Activated naive CD4-positive, alpha-beta T cell treated with anti-CD3 and anti-CD28 coated beads, Interleukin-2, amount 50 U/mL, for 16 hours (primary cell): ENCODE data around the gene OR51E1.
A peak's percentile ranks its signal among the peaks of the same experiment; 100 is the strongest.

ENCODE experiments used
- DNase-seq: peaks from one replicate; pipeline ENCODE4 v3.0.0-alpha.2; 2020

OR51E1 gene, protein sequence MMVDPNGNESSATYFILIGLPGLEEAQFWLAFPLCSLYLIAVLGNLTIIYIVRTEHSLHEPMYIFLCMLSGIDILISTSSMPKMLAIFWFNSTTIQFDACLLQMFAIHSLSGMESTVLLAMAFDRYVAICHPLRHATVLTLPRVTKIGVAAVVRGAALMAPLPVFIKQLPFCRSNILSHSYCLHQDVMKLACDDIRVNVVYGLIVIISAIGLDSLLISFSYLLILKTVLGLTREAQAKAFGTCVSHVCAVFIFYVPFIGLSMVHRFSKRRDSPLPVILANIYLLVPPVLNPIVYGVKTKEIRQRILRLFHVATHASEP

DNA sequence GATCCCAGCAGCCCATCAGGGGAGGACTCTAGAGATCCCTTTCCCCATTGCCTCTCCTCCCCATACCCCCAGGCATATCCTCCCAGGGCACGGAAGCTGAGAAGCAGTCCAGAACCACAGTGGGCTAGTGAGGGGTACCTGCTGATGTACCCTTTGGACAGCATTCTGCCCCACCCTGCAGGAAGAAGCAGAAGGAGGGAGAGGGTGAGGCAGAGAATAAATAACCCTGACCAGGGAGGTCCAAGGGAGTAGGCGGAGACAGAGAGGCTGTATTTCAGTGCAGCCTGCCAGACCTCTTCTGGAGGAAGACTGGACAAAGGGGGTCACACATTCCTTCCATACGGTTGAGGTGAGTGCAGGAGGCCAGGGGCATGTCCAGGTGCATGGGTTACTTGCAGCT, at the start of gene OR51E1:
TSS of gene OR51E1 (plus strand) at position 301 of the 400 bp plus-strand sequence. CDS start 8,545 bp downstream, outside the sequence.
- no peak for DNase-seq

DNA sequence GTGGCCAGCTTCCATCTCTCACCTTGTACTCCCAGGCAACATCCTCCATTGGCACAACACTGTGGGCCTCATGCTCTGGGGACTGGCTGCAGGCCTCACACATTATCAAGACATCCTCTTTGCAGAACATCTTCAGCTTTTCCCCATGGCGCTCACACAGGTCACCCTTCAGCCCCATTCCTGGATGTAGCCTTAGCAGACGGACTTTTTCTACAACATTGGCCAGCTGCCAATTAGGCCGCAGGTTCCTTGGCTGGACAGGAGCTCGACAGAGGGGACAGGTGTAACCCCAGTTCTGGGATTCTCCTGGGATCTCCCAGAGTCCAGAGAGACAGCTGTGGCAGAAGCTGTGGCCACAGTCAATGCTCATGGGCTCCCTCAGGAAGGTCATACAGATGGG, 38.7 kb upstream of the OR51E1 start:
- DNase-seq, result no peak

DNA sequence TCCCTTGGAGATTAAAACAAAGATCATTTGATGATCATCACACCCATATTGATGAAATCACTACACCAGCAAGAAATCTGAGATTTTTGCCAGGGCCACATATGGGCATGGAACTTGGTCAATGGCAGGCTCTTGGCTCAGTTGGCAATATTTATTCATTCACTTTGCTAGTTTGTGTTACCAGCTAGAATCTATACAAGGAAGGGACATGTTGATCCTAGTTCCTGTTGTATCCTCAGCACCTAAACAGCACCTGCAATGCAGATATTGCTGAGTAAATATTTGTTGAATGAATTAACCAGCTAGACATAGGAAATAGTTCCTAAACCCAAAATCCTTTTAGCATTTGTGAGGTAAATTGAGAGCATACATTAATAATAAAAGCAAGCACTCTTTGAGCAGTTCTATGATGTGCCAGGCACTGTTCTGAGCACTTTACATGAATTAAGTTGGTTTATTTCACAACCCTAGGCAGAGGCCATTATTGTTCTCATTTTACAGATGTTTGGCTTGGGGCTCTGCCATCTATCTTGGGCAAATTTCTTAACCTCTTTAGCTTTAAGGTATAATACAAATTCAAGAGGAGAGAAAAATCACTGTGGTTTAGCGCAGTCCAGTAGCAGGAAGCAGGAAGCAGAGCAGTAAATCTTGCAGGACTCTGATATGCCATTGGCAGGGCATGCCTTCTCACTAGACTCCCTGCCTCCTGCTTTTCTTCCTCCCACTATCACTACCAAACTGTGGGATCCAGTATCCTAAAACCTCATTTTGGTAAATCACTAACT, 37.4 kb upstream of the OR51E1 start:
- DNase-seq, result no peak

DNA sequence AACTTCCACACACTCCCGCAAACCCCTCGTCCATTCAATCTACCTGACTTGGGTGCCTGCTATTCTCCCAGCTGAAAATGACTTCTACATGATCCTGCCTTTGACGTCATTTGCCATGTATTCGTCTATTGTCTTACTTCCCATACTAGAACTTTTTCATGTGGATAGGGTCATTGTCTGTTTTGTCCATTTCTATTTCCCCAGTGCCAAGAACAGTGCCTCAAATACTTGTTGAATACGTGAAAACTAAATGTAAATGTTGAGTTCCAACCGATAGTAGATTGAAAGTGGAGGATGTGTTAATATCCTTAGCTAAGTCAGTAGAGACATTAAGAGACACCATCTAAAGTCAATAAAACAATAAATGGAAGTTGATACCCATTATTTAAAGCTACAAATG, 36.7 kb upstream of the OR51E1 start:
- no peak for DNase-seq

- peak; percentile 96 for DNase-seq
Measured at GRCh38 chr11:4607781-4608666, 35.8 kb upstream of the OR51E1 start, which contains the start of gene TRIM68. TRIM68 (minus strand) TSS chr11:4608231; CDS start chr11:4605504, 2,727 bp downstream.

DNA sequence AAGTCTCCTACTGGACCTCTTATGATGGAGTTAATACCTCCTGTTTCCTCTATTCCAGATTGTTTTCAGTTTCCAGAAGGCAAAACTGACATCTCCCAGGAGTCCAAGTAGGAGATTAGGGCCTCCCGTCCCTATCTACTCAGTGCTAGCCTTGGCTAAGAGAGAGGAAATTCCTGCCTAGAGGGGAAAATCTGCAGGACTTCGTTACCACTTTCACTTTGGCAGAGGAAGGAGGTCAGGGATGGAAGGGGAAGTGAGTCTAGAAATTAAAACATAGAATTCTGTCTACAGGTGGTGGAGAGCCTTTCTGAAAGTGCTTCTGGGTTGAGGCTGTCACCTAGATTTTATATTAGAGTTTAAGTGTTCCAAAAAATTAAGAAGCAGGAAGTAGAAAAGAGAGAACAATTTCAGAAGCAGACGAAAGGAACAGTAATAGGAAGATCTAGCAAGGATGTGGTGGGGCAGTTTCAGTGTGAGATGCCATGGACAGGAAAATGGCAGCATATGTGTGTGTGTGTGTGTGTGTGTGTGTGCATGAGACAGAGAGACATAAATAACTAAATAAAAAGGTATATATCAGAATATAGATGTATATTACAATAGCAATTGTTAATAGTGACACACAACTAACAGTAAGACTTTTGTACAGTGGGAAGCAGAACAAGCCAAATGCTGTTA, 33.4 kb upstream of the OR51E1 start:
- DNase-seq, result no peak

DNA sequence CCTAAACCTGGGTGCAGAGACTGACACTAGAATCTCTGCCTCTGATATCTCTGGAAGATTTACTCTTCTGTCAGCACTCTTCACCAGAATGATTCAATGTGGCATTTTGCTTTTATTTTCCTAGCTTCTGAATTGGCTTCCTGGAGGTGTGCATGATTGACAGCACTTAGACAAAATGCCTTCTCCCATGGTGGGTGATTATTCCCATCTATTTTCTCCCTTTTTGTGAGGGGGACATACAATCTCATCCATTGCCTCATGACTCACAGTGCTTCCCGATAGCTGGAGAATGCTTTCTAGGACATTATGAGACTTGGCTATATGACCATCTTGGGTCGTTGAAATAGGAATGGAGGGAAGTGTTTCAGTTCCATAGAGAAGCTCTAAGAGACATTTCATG, 31.8 kb upstream of the OR51E1 start:
- no peak for DNase-seq

GRCh38 chr11:4615856-4616444, 27.8 kb upstream of the OR51E1 start:
- no peak for DNase-seq

- DNase-seq, result no peak
Measured at GRCh38 chr11:4619514-4619913, 24.3 kb upstream of the OR51E1 start.

DNA sequence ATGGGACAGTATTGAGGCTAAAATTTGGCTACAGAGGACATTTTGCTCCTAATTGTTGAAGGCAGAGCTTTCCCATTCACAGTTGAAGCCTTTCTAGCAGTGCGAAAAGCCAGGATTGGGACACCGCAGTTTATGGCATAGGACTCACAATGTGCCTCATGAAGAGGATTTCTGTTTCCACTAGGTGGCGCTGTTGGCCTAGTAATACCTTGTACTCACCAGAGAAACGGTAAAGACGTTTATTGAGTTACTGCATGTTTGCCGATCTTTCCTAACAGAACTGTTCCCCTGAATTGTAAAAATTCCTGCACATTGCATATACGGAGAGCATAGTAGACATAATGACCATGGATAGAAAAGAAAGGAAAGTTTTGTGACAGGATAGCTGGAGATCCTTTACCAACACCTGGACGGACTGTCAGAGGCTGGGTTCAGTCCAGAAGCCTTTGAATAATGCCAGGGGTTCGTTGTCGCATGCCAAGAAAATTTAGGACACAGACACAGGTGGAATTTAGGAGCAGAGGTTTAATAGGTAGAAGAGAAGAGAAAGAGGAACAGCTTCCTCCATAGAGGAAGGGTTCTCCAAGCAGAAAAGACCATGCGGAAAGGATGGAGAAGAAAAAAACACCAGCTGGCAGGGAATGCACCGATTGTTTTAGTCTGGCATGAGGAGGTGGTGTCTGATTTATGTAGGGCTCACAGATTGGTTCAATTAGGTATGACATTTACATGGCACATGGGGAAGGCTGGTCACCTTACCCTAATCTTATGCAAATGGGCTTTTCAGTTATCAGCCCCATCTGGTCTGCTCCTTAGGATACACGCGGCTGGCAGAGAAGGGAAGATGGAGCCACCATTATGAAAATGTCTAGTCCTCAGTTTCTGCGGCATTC, 17.3 kb upstream of the OR51E1 start:
- peak; percentile 19 for DNase-seq

DNA sequence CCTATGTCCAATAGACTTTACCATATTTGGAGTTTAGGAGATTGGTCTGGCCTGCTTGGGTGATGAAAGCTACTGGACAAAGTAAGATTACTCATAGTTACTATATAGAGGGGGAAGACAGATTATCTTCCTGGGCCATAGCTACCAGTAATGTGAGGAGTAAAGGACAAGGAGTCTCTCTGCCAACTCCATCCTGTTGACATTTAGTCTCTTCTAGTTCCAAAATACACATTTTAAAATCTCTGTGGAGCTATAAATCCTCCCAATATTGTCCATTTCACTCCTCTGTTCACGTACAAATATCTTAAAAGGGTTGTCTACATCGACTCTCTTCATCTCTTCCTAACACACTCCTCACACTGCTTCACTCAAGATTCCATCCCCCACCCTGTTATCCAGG, 7.6 kb upstream of the OR51E1 start:
- DNase-seq, result no peak

GRCh38 chr11:4636962-4637661, 6.7 kb upstream of the OR51E1 start, which contains the start of gene OR51D1:
OR51D1 (plus strand) TSS chr11:4637477; CDS start chr11:4639791, 2,314 bp downstream.
- peak; percentile 68 for DNase-seq

DNA sequence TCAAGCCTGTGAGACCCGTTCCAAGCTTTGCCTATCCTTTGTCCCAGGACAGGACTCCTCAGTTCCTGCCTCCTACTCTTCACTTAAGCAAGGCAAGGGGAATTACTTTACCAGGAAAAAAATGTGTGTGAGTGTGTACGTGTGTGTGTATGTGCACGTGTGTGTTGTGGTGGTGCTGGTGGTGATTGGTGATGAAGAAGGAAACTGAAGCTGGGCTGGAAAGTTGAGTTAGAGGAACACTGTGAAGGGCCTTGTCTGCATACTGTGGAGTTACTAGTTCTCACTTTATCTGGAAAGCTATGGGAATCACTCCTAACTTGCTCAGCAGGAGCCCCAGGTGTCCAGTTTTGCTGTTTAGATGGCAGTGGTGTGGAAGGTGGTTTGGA, 6.1 kb upstream of the OR51E1 start:
- DNase-seq, result no peak

DNA sequence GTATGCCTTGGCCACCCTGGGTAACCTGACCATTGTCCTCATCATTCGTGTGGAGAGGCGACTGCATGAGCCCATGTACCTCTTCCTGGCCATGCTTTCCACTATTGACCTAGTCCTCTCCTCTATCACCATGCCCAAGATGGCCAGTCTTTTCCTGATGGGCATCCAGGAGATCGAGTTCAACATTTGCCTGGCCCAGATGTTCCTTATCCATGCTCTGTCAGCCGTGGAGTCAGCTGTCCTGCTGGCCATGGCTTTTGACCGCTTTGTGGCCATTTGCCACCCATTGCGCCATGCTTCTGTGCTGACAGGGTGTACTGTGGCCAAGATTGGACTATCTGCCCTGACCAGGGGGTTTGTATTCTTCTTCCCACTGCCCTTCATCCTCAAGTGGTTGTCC, 3.9 kb upstream of the OR51E1 start:
- DNase-seq, result no peak

- no peak for DNase-seq
Measured at GRCh38 chr11:4641501-4641900, 2.3 kb upstream of the OR51E1 start.

DNA sequence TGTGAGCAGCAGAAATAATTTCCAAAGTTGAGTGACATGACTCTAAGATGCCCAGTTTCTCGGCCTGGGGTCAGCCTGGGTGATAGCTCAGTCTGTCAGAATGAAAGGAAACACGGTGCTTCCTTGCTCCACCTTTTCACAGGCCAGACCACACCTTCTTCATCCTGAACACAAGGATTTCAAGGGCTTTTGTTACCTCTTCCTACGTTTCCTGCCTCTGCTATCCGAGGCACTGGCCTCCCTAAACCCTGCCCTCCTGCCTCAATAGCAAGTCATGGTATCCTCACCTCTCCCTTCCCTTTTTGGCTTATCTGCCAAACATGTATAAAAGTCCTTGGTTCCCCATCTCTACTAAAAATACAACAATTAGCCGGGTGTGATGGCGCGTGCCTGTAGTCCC, 1.7 kb upstream of the OR51E1 start:
- DNase-seq, result no peak

DNA sequence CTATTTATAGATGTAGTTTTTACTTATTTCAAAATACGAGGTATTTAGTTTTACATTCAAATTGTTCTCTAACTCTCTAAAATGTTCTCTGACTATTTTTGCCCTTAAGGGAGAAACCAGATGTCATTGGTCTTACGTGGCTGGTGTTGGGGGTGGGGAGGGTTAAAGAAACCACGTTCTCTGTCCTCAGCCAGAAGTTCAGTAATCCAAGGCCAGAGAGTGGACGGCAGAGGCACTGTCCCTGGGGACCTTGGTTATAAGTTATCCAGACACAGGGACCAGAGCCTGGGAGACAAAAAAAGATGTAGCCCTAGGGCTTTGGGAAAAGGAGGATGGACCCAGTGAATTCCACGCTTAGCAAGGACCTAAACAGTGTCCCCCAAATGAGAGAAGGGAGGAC, 706 bp upstream of the OR51E1 start:
- DNase-seq, result no peak

GRCh38 chr11:4644233-4644632, 451 bp downstream of the OR51E1 start:
- DNase-seq, result no peak

DNA sequence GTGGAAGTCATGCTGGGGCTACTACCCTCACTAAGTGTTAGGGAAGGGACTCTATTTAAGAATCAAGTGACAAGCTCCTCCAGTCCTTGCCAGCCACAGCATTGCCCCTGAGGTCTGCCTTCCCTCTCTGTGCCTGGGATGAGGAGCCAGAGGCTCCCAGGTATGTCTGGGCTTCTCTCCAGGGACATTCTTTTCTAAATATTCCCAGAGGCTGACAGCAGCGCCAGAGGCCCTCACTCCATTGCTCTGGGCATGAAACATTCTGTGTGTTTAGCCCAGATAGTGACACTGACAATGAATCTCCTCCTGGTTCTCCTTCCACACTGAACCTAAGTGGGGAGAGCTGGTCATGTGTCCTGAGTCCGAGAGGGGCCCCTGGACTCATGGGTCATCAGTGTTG, 2.2 kb downstream of the OR51E1 start:
- DNase-seq, result no peak

DNA sequence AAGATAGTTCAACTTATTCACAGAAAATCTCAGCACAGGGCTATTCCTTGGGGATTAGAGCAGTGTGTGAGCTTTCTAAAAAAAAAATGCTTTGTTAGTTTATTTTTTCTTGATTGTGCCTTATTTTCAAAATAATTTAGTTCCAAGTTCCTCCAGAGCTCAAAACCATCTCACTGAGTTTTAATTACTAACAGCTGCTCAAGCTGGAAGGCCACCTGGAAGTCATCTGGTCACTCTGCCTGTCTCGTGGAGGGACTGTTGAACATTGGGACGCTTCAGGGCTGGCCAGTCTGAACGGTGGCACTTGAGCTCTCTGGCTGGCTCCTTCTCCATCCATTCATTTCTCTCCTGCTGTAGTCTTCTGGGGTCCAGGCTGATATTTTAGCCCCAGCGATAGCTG, 4.0 kb downstream of the OR51E1 start:
- DNase-seq, result no peak
